HL-60 (cell line): Measurements from ENCODE around the gene SART1.

Experiments
- DNase-seq, 2 experiments: peaks; one replicate each; pipeline ENCODE4 v3.0.0-alpha.2; 2010 to 2020; ENCODE audit warnings: low read depth in 1 of 2, low spot score in 1 of 2
- H3K27ac ChIP-seq: fragments of 250-450 bp; sonication (Bioruptor Pico); replicated peaks from 2 replicates; pipeline ENCODE4 v1.5.1; 2020; ENCODE audit warnings: mild to moderate bottlenecking, moderate library complexity
- H3K27me3 ChIP-seq: fragments of 250-450 bp; sonication (Bioruptor Pico); 2 replicates; pipeline ENCODE4 v1.5.1; 2021; ENCODE audit warnings: mild to moderate bottlenecking, moderate library complexity; ENCODE audit not compliant: insufficient read depth, poor library complexity, severe bottlenecking
- H3K4me3 ChIP-seq: replicated peaks from 2 replicates; pipeline ENCODE4 v1.5.1; 2011; ENCODE audit warnings: mild to moderate bottlenecking, control low read depth, low read length; ENCODE audit not compliant: insufficient read depth
- GABPA ChIP-seq: IDR thresholded peaks from 2 replicates; pipeline ENCODE4 v1.6.1; 2012; ENCODE audit warnings: low read depth
- POLR2AphosphoS5 ChIP-seq: IDR thresholded peaks from 2 replicates; pipeline ENCODE4 v1.6.1; 2012; ENCODE audit warnings: low read depth
- SPI1 ChIP-seq: IDR thresholded peaks from 2 replicates; pipeline ENCODE4 v1.6.1; 2012; ENCODE audit warnings: low read depth, mild to moderate bottlenecking, borderline replicate concordance
- TF ChIP-seq, protein P1 (sequence below): IDR thresholded peaks from one replicate; pipeline ENCODE4 v1.5.1; 2011; ENCODE audit warnings: low read length, control low read depth, inconsistent platforms; ENCODE audit not compliant: insufficient read depth
- TF ChIP-seq, protein P2 (sequence below): IDR thresholded peaks from 2 replicates; pipeline ENCODE4 v1.6.1; 2012; ENCODE audit warnings: low read depth; ENCODE audit not compliant: insufficient replicate concordance

The SART1 gene

DNA sequence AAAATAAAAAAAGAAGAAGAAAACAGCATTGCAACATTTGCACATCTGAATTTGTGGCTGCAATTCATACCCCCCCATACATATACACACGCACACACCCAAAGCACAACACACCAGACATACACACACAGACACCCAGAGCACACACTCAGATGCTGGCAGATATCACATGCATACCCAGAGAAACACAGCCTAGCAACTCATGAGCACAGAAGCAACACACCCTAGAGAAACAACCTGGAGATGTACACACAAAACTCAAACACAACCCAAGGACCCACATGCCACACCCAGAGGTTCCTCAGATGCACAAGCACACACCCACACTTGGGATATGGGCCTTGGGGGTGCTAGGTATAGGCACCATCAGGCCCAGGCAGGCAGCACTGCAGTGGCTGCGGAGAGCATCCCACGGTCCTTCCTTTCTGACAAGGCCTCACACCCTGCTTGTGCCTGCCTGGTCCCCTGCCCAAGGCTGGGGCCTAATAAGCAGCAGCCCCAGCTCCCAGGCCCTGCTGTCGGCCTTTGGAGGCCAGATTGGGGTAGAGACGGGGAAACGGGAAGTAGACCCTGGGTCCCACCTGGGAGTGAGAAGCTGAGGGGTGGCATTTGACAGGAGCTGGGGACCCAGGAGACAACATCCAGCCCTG is 53.4 kb downstream of the SART1 start:
- H3K27me3 ChIP-seq, result peaks cover 9% of the 10 kb centered on the region
- no peak overlapping the region for H3K27ac ChIP-seq
- DNase-seq, result no peak
- TF ChIP-seq, protein P1, sequence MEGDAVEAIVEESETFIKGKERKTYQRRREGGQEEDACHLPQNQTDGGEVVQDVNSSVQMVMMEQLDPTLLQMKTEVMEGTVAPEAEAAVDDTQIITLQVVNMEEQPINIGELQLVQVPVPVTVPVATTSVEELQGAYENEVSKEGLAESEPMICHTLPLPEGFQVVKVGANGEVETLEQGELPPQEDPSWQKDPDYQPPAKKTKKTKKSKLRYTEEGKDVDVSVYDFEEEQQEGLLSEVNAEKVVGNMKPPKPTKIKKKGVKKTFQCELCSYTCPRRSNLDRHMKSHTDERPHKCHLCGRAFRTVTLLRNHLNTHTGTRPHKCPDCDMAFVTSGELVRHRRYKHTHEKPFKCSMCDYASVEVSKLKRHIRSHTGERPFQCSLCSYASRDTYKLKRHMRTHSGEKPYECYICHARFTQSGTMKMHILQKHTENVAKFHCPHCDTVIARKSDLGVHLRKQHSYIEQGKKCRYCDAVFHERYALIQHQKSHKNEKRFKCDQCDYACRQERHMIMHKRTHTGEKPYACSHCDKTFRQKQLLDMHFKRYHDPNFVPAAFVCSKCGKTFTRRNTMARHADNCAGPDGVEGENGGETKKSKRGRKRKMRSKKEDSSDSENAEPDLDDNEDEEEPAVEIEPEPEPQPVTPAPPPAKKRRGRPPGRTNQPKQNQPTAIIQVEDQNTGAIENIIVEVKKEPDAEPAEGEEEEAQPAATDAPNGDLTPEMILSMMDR, result no peak
- no peak for TF ChIP-seq POLR2AphosphoS5
- TF ChIP-seq GABPA, result no peak
- TF ChIP-seq SPI1, result no peak
- TF ChIP-seq, protein P2, sequence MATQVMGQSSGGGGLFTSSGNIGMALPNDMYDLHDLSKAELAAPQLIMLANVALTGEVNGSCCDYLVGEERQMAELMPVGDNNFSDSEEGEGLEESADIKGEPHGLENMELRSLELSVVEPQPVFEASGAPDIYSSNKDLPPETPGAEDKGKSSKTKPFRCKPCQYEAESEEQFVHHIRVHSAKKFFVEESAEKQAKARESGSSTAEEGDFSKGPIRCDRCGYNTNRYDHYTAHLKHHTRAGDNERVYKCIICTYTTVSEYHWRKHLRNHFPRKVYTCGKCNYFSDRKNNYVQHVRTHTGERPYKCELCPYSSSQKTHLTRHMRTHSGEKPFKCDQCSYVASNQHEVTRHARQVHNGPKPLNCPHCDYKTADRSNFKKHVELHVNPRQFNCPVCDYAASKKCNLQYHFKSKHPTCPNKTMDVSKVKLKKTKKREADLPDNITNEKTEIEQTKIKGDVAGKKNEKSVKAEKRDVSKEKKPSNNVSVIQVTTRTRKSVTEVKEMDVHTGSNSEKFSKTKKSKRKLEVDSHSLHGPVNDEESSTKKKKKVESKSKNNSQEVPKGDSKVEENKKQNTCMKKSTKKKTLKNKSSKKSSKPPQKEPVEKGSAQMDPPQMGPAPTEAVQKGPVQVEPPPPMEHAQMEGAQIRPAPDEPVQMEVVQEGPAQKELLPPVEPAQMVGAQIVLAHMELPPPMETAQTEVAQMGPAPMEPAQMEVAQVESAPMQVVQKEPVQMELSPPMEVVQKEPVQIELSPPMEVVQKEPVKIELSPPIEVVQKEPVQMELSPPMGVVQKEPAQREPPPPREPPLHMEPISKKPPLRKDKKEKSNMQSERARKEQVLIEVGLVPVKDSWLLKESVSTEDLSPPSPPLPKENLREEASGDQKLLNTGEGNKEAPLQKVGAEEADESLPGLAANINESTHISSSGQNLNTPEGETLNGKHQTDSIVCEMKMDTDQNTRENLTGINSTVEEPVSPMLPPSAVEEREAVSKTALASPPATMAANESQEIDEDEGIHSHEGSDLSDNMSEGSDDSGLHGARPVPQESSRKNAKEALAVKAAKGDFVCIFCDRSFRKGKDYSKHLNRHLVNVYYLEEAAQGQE, result no peak
- no peak overlapping the region for H3K4me3 ChIP-seq

DNA sequence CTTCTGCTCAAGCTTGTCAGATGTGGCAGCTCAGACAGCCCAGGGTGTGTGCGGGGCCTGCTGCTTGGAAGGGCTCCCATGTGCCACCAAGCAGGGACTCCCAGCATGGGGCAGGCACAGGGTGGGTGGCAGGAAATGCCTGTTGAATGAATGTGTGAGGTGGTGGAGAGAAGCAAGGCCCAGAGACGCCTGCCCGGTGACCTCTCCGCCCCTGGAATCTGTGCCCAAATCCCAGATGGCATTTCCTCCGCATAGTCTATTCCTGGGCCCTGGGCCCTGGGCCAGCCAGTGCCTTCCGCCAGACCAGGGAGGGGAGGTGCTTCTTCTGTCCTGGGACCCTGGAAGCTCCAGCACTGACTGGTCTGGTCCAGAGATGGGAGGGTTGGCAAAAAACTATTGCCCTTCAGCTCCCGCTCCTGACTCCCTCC is 53.9 kb downstream of the SART1 start:
- DNase-seq, result no peak
- Histone ChIP-seq H3K27me3 (peaks cover 9% of the 10 kb centered on the region), H3K4me3 (no peak overlapping the region), H3K27ac (no peak overlapping the region)
- no peak for TF ChIP-seq POLR2AphosphoS5
- no peak for TF ChIP-seq SPI1
- TF ChIP-seq, protein P2, result no peak
- TF ChIP-seq, protein P1, result no peak
- no peak for TF ChIP-seq GABPA

DNA sequence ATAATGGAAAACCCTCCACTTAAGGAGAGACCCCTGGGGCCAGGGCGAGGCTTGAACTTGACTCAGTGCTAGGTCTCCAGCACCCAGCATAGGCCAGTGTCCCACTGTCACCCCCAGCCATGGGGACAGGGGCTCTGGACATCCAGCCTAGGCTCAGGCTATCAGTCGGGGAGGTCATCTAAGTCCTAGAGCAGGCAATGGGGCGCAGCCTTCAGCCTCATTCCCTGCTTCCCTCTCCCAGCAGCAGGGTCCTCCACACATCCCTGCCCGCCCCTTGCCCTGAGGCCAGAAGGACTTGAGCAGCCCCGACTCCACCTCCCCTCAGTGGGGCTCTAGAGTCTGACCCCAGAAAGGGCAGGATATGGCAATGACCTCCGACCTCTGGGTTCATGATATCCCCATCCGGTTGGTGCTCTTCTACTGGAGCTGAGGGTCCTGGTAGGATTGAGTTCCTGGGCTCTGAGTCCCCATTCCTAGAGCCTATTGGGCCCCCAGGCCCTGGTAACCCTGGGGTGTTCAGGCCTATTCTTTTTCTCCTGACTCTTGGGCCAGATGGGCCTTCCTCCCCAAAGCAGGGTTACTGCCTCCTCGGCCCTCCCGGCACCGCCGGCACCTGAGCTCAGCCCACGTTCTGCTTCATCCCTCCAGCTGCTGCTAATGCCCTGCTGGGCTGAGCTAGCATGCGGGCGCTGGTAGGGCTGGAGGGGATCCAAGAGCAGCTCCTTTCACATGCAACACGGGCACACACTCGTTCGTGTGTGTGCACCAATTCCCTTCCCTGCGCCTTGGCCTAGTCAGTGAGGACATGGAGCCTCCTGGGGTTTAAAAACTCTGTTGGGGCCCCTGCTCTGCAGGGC is 54.6 kb downstream of the SART1 start:
- DNase-seq, result no peak

More for the DNA sequence above, 54.6 kb downstream of the SART1 start:
- no peak overlapping the region for H3K4me3 ChIP-seq
- no peak overlapping the region for H3K27ac ChIP-seq
- peaks cover 9% of the 10 kb centered on the region for H3K27me3 ChIP-seq
- TF ChIP-seq SPI1 (no peak), GABPA (no peak), POLR2AphosphoS5 (no peak)
- TF ChIP-seq, protein P1, result no peak
- TF ChIP-seq, protein P2, result no peak
